Aorta (tissue), 5 donors: ENCODE data around the gene COLEC11. TPM values are rescaled to one million over a fixed set of nuclear protein-coding genes. Genes with fewer than 3 reads are reported as not detected.
A peak's percentile ranks its signal among the peaks of the same experiment; 100 is the strongest.

ENCODE experiments used
- ATAC-seq: fragments of 200-7000 bp; cut with Tn5 transposase; one replicate; pipeline ENCODE4 v1.9.1; 2022; ENCODE audit warnings: moderate library complexity; ENCODE audit not compliant: low FRiP score
- DNase-seq, 2 donors: peaks; one replicate each; pipeline ENCODE4 v3.0.0-alpha.2; 2020
- H3K27ac ChIP-seq, 2 donors: one replicate each; pipeline ENCODE4 v1.5.1; 2013; ENCODE audit warnings: low read length in 2 of 2, mild to moderate bottlenecking in 2 of 2, moderate library complexity in 2 of 2, control low read depth in 1 of 2, inconsistent platforms in 1 of 2, low read depth in 1 of 2
- H3K27me3 ChIP-seq, 2 donors: one replicate each; pipeline ENCODE4 v1.6.1; 2013; ENCODE audit warnings: control low read depth in 1 of 2, low read length in 1 of 2, mild to moderate bottlenecking in 1 of 2, moderate library complexity in 1 of 2; ENCODE audit not compliant: insufficient read depth in 2 of 2, control insufficient read depth in 1 of 2
- H3K36me3 ChIP-seq, 2 donors: one replicate each; pipeline ENCODE4 v1.6.1; 2013; ENCODE audit warnings: control low read depth in 1 of 2, low read length in 1 of 2, mild to moderate bottlenecking in 1 of 2; ENCODE audit not compliant: insufficient read depth in 2 of 2, control insufficient read depth in 1 of 2
- H3K4me1 ChIP-seq, 2 donors: one replicate each; pipeline ENCODE4 v1.6.1; 2013; ENCODE audit warnings: low read length in 2 of 2, control low read depth in 1 of 2, mild to moderate bottlenecking in 1 of 2, moderate library complexity in 1 of 2; ENCODE audit not compliant: insufficient read depth in 2 of 2, control insufficient read depth in 1 of 2
- H3K4me3 ChIP-seq, 2 donors: one replicate each; pipeline ENCODE4 v1.5.1; 2013; ENCODE audit warnings: low read length in 2 of 2, control low read depth in 1 of 2, mild to moderate bottlenecking in 1 of 2
- H3K9me3 ChIP-seq: one replicate; pipeline ENCODE4 v1.6.1; 2013; ENCODE audit warnings: mild to moderate bottlenecking, low read length; ENCODE audit not compliant: control insufficient read depth
- WGBS, 2 donors: extraction: QIAGEN DNeasy Blood & Tissue Kit; methylation state at CpG; one replicate each; pipeline ENCODE4 v1.1.7; 2013; 5-methylcytosine and 5-hydroxymethylcytosine counted together
- intact Hi-C, 2 donors: fragments of 100-400 bp; cut with DNase I; formaldehyde crosslinking; loops; one replicate each; pipeline versions ENCODE4 v1.14.2 to v1.15.0; 2022
- polyA plus RNA-seq, 2 donors: library from polyadenylated mRNA; stranded (reverse); fragments of 200-250 nt; gene quantifications; one replicate each; pipeline ENCODE4 v1.2.3, GENCODE V29; 2013
- total RNA-seq, 2 donors: library from RNA; stranded (reverse); fragmentation: NEBNext Ultra II Directional; extraction: Animal tissue kit (Norgen Biotek cat#: 25700); gene quantifications; one replicate each; pipeline ENCODE4 v1.2.1, GENCODE V29; 2021
- donor health status: healthy with polysubstance abuse.
- donor health status: Bipolar disorder and iron deficiency.
- donor health status: DM: no; HTN: no; CAD: no.
- donor health status: DM: no; HTN: no; CAD: no.
- donor health status: DM: yes; HTN: yes; CAD: no.

The COLEC11 gene
- total and polyA plus RNA-seq, 4 donors: 1.4 to 33.2 (median 16.5) TPM

GRCh38 chr2:3622967-3623366, 28.1 kb downstream of the COLEC11 start:
- Histone ChIP-seq H3K4me1 (no peaks in the 10 kb centered on the region), H3K4me3 (no peak overlapping the region)
- 90 to 91% methylated on average over 1 of the region's 1 CpG for WGBS, 2 donors

GRCh38 chr2:3624059-3624794, 29.3 kb downstream of the COLEC11 start:
- DNase-seq: peak in 1 of 2 donors; percentile 13

More at GRCh38 chr2:3622967-3623366, 28.1 kb downstream of the COLEC11 start:
- no peaks in the 10 kb centered on the region for H3K27me3 ChIP-seq
- peaks cover 3% of the 10 kb centered on the region for H3K9me3 ChIP-seq
- no peak for DNase-seq
- no peak for ATAC-seq
- H3K27ac ChIP-seq: no peak overlapping the region
- intact Hi-C loops: no loop called here
- no peaks in the 10 kb centered on the region for H3K36me3 ChIP-seq

GRCh38 chr2:3625186-3625585, 30.3 kb downstream of the COLEC11 start:
- Histone ChIP-seq H3K36me3 (no peaks in the 10 kb centered on the region), H3K27me3 (no peaks in the 10 kb centered on the region), H3K9me3 (peaks cover 3% of the 10 kb centered on the region), H3K27ac (no peak overlapping the region), H3K4me1 (no peaks in the 10 kb centered on the region), H3K4me3 (no peak overlapping the region)
- DNase-seq: peak; percentile 12 to 63
- intact Hi-C loops: no loop called here
- WGBS, 2 donors: 95 to 100% methylated on average over 8 of the region's 8 CpGs
- ATAC-seq: no peak

More at GRCh38 chr2:3624059-3624794, 29.3 kb downstream of the COLEC11 start:
- no peak for ATAC-seq
- WGBS, 2 donors: 73 to 89% methylated on average over 4 of the region's 4 CpGs
- no peak overlapping the region for H3K4me3 ChIP-seq
- no peaks in the 10 kb centered on the region for H3K36me3 ChIP-seq
- H3K9me3 ChIP-seq: peaks cover 3% of the 10 kb centered on the region
- intact Hi-C loops: no loop called here
- no peak overlapping the region for H3K27ac ChIP-seq
- H3K4me1 ChIP-seq: no peaks in the 10 kb centered on the region
- no peaks in the 10 kb centered on the region for H3K27me3 ChIP-seq

DNA sequence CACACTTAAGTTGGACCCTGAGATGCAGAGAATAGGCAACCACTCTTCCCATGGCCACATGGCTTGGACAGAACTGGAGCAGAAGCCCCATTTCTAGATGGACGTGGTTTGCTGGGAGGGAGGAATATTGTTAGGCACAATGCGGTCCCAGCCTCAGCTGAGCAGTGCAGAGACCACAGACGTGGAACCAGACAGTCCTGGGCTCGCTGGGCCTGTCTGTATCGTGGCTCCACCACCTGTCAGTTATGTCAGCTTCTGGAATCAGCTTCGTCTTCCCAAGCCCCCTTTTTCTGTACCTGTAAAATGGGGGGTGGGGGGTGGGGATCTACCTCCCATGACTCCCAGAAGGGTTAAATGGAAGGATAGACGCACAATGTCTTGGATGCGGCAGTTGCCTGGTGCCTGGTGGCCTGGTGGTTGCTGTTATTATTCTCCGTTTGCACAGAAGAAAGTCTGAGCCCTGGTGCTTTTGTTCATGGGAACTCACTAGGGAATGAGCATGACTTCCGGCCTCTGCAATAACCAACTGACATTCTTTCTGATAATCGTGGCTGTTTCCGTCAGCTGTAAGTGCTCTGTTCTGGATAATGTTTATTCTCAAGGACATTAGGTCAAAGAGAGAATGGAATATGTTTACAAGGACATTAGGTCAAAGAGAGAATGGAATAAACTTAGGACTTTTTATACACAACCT, 31.4 kb downstream of the COLEC11 start:
- DNase-seq: peak in 1 of 2 donors; percentile 43
- H3K27ac ChIP-seq: no peak overlapping the region
- 49 to 55% methylated on average over 12 of the region's 12 CpGs for WGBS, 2 donors
- ATAC-seq: no peak
- no peaks in the 10 kb centered on the region for H3K27me3 ChIP-seq
- no peak overlapping the region for H3K4me3 ChIP-seq
- no peaks in the 10 kb centered on the region for H3K36me3 ChIP-seq
- H3K9me3 ChIP-seq: peaks cover 3% of the 10 kb centered on the region
- no peaks in the 10 kb centered on the region for H3K4me1 ChIP-seq
- intact Hi-C loops: no loop called here

DNA sequence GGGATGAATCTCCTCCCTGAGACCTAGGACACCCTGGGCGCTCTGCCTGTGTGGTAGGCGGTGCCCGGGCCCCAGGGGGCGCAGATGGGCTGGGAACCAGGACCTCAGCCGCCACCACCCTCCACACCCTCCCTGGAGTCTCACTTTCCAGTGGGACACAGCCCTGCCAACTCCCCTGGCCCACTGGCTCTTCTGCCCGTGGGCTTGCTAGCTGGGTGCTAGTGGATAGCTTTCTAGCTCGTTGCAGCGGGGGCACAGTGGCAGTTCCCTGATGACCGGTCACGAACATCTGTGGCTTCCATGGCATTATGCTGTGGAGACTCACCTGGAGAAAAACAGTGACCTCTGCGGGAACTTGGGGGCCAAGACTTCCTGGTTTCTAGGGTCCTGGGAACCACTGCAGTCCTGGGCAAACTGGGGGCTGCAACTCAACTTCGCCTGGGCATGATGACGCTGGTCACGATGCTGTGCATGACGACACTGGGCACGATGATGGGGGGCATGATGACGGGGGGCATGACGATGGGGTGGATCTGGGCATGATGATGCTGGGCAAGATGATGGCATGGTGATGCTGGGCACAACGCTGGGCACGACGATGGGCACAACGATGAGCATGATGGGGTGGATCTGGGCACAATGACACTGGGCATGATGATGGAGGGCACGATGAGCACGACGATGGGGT, 32.0 kb downstream of the COLEC11 start:
- H3K9me3 ChIP-seq: peaks cover 3% of the 10 kb centered on the region
- H3K27ac ChIP-seq: no peak overlapping the region
- H3K27me3 ChIP-seq: no peaks in the 10 kb centered on the region
- WGBS, 2 donors: 84 to 89% methylated on average over 25 of the region's 25 CpGs
- peak in 1 of 2 donors; percentile 65 for DNase-seq
- no peaks in the 10 kb centered on the region for H3K36me3 ChIP-seq
- no peaks in the 10 kb centered on the region for H3K4me1 ChIP-seq
- intact Hi-C loops: no loop called here
- no peak for ATAC-seq
- no peak overlapping the region for H3K4me3 ChIP-seq

DNA sequence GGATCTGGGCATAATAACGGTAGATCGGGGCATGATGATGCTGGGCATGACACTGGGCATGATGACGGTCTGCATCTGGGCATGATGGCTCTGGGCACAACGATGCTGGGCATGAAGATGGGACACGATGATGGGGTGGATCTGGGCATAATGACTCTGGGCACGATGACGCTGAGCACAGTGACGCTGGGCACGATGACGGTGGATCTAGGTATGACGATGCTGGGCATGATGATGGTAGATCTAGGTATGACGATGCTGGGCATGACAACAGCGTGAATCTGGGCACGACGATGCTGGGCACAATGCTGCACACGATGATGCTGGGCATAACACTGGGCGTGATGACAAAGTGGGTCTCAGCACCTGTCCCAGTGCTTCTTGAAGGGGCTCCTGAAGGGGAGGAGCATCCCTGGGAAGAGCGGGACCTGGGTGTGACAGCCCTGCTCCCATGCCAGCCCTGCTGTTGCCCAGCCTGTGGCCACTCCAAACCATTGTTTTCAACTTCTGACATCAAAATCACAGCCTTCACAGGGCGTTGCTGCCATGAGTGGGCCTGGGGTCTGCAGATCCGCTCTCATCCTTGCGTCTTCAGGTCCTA, 32.7 kb downstream of the COLEC11 start:
- peak in 1 of 2 donors; percentile 45 for DNase-seq
- no peak overlapping the region for H3K4me3 ChIP-seq
- no peak overlapping the region for H3K27ac ChIP-seq
- H3K27me3 ChIP-seq: no peaks in the 10 kb centered on the region
- ATAC-seq: no peak
- WGBS, 2 donors: 93 to 97% methylated on average over 21 of the region's 21 CpGs
- no peaks in the 10 kb centered on the region for H3K4me1 ChIP-seq
- intact Hi-C loops: no loop called here
- peaks cover 3% of the 10 kb centered on the region for H3K9me3 ChIP-seq
- no peaks in the 10 kb centered on the region for H3K36me3 ChIP-seq

GRCh38 chr2:3628241-3628679, 33.3 kb downstream of the COLEC11 start:
- H3K36me3 ChIP-seq: no peaks in the 10 kb centered on the region
- WGBS, 2 donors: 89 to 92% methylated on average over 10 of the region's 10 CpGs
- H3K4me1 ChIP-seq: no peaks in the 10 kb centered on the region
- no peak for ATAC-seq
- H3K27me3 ChIP-seq: no peaks in the 10 kb centered on the region
- H3K4me3 ChIP-seq: no peak overlapping the region
- peaks cover 3% of the 10 kb centered on the region for H3K9me3 ChIP-seq
- intact Hi-C loops: no loop called here
- DNase-seq: peak in 1 of 2 donors; percentile 50
- no peak overlapping the region for H3K27ac ChIP-seq

GRCh38 chr2:3628800-3629199, 33.9 kb downstream of the COLEC11 start:
- Histone ChIP-seq H3K9me3 (peaks cover 3% of the 10 kb centered on the region), H3K27me3 (no peaks in the 10 kb centered on the region), H3K4me1 (no peaks in the 10 kb centered on the region), H3K27ac (no peak overlapping the region), H3K4me3 (no peak overlapping the region), H3K36me3 (no peaks in the 10 kb centered on the region)
- ATAC-seq: no peak
- 61 to 62% methylated on average over 12 of the region's 12 CpGs for WGBS, 2 donors
- intact Hi-C loops: no loop called here
- peak in 1 of 2 donors; percentile 64 for DNase-seq
